ENCODE results near the gene DMXL1.

Gene DMXL1

GRCh38 chr5:119289438-119290044 is 218.7 kb downstream of the DMXL1 start:
- no peak for DNase-seq (ENCODE audit: low read depth in 2 of 2)

- DNase-seq (ENCODE audit: low read depth in 2 of 2): no peak
These were observed 219.3 kb downstream of the DMXL1 start for GRCh38 chr5:119290161-119290569.

- DNase-seq (ENCODE audit: low read depth in 2 of 2): no peak
These were observed 219.7 kb downstream of the DMXL1 start for GRCh38 chr5:119290607-119291006.

- DNase-seq (ENCODE audit: low read depth in 2 of 2): no peak
These were observed 220.2 kb downstream of the DMXL1 start for GRCh38 chr5:119291056-119291455.

- DNase-seq (ENCODE audit: low read depth in 2 of 2): no peak
These were observed 221.0 kb downstream of the DMXL1 start for GRCh38 chr5:119291877-119292276.

GRCh38 chr5:119292701-119293515 is 222.0 kb downstream of the DMXL1 start:
- no peak for DNase-seq (ENCODE audit: low read depth in 2 of 2)

GRCh38 chr5:119293516-119293829 is 222.6 kb downstream of the DMXL1 start:
- no peak for DNase-seq (ENCODE audit: low read depth in 2 of 2)

Measured in stimulated activated CD8-positive, alpha-beta memory T cell treated with anti-CD3 and anti-CD28 coated beads, Interleukin-2, amount 100 ng/mL, for 1 hour (primary cell).